IgD-negative memory B cell (primary cell): ENCODE measurements around the gene BEX5. TPM values are rescaled to one million over a fixed set of nuclear protein-coding genes. Genes with fewer than 3 reads are reported as not detected.

Experiments used
- H3K27ac Mint-ChIP-seq, 3 donors: one replicate each; pipeline ENCODE4 v1.8.0; 2020 to 2022; ENCODE audit warnings: mild to moderate bottlenecking in 3 of 3, mixed read lengths in 3 of 3, moderate library complexity in 1 of 3
- H3K27me3 Mint-ChIP-seq: one replicate; pipeline ENCODE4 v1.8.0; 2021; ENCODE audit warnings: mixed read lengths
- H3K36me3 Mint-ChIP-seq: one replicate; pipeline ENCODE4 v1.8.0; 2020; ENCODE audit warnings: mild to moderate bottlenecking, mixed read lengths
- H3K4me1 Mint-ChIP-seq, 3 donors: one replicate each; pipeline ENCODE4 v1.8.0; 2020 to 2022; ENCODE audit warnings: mixed read lengths in 3 of 3, mild to moderate bottlenecking in 1 of 3
- H3K4me3 Mint-ChIP-seq, 4 donors: one replicate each; pipeline ENCODE4 v1.8.0; 2020 to 2022; ENCODE audit warnings: mild to moderate bottlenecking in 4 of 4, mixed read lengths in 4 of 4, moderate library complexity in 3 of 4
- H3K9me3 Mint-ChIP-seq, 3 donors: one replicate each; pipeline ENCODE4 v1.8.0; 2020 to 2021; ENCODE audit warnings: mixed read lengths in 3 of 3, mild to moderate bottlenecking in 1 of 3
- polyA plus RNA-seq: library from polyadenylated mRNA; unstranded; fragments of 300-500 nt; fragmentation: Illumina TruSeq; gene quantifications from one replicate; pipeline ENCODE4 v1.2.3, GENCODE V29; 2021

Gene BEX5
- polyA plus RNA-seq, 1 donor from 2014 or later = 2.0 TPM

DNA sequence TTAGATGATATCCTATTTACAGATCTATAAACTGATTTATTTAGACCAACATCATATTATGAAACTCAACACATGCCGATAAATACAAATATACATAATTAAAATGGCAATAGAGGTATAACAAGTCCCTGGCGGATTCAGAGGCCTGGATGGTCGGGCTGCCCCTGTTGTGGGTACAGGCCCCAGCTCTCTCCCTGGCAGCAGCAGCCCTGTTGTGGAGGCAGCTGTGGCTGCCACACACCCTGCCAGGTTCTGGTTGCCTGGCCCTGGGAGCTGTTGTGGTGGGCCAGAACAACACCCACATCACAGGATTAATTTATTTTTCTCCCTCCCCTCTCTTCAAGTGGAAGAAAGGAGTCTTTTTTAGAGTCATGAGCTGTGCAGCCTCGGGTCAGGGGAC, 42.4 kb downstream of the BEX5 start:
- H3K9me3 Mint-ChIP-seq = peaks cover 0 to 10% (median 4%) of the 10 kb centered on the region in 3 donors
- no peak overlapping the region for H3K27ac Mint-ChIP-seq
- H3K27me3 Mint-ChIP-seq = peaks cover 5% of the 10 kb centered on the region
- H3K36me3 Mint-ChIP-seq = no peaks in the 10 kb centered on the region
- H3K4me3 Mint-ChIP-seq = no peak overlapping the region
- no peaks in the 10 kb centered on the region for H3K4me1 Mint-ChIP-seq

Other genes starting within 250 kb of the BEX5 start
- gene ZMAT1, start 223.9 kb downstream of the BEX5 start, polyA plus RNA-seq = 3.6 TPM
- not detected for gene TCEAL2, start 30.3 kb downstream of the BEX5 start, polyA plus RNA-seq
- not detected for gene TCEAL6, start 13.5 kb downstream of the BEX5 start, polyA plus RNA-seq
- not detected for gene TCP11X1, start 59.3 kb upstream of the BEX5 start, polyA plus RNA-seq
- gene NXF2, start 91.2 kb upstream of the BEX5 start, polyA plus RNA-seq = not detected